Fibroblast of lung (primary cell): ENCODE results near the gene LRRC36. TPM values are rescaled to one million over a fixed set of nuclear protein-coding genes. Genes with fewer than 3 reads are reported as not detected.
"Not testable (repeated sequence)": the region's sequence is repeated elsewhere in the genome, so short reads cannot be mapped to it uniquely, and the experiment has no call there.

ENCODE experiments used
- DNase-seq, 2 donors: peaks; one replicate each; pipeline versions ENCODE4 v3.0.0 to v3.0.0-alpha.2; 2010; ENCODE audit warnings: low read depth in 2 of 2
- H2AFZ ChIP-seq: 2 replicates; pipeline ENCODE4 v1.5.1; 2012; ENCODE audit warnings: low read length, control low read depth, inconsistent platforms
- H3K27ac ChIP-seq: 2 replicates; pipeline ENCODE4 v1.5.1; 2011; ENCODE audit warnings: low read length, control low read depth; ENCODE audit not compliant: insufficient read depth
- H3K27me3 ChIP-seq: 2 replicates; pipeline ENCODE4 v1.5.1; 2011; ENCODE audit warnings: mild to moderate bottlenecking, low read length; ENCODE audit not compliant: control insufficient read depth, insufficient read depth
- H3K36me3 ChIP-seq: 2 replicates; pipeline ENCODE4 v1.5.1; 2011; ENCODE audit warnings: low read length; ENCODE audit not compliant: control insufficient read depth, insufficient read depth
- H3K4me1 ChIP-seq: 2 replicates; pipeline ENCODE4 v1.5.1; 2011; ENCODE audit warnings: low read length; ENCODE audit not compliant: control insufficient read depth, insufficient read depth; ENCODE audit errors: extremely low read depth
- H3K4me2 ChIP-seq: 2 replicates; pipeline ENCODE4 v1.5.1; 2011; ENCODE audit warnings: low read length, control low read depth; ENCODE audit not compliant: insufficient read depth; ENCODE audit errors: extremely low read depth
- H3K4me3 ChIP-seq, 4 experiments: fragments of 200-600 bp in 1 of 4; sonication (generic) in 1 of 4; replicated peaks in 1 of 4; 2 replicates each; pipeline ENCODE4 v1.5.1; 2011 to 2016; ENCODE audit warnings: low read length in 4 of 4, low read depth in 3 of 4, mild to moderate bottlenecking in 3 of 4, control low read depth in 2 of 4, inconsistent platforms in 1 of 4, mixed read lengths in 1 of 4; ENCODE audit not compliant: insufficient read depth in 1 of 4; ENCODE audit errors: control extremely low read depth in 1 of 4
- H3K79me2 ChIP-seq: 2 replicates; pipeline ENCODE4 v1.5.1; 2012; ENCODE audit warnings: mild to moderate bottlenecking, low read length, inconsistent platforms; ENCODE audit not compliant: control insufficient read depth, insufficient read depth
- H3K9ac ChIP-seq: 2 replicates; pipeline ENCODE4 v1.5.1; 2011; ENCODE audit warnings: mild to moderate bottlenecking, low read length, control low read depth; ENCODE audit not compliant: insufficient read depth
- H3K9me3 ChIP-seq: 2 replicates; pipeline ENCODE4 v1.5.1; 2012; ENCODE audit warnings: low read depth, low read length; ENCODE audit not compliant: control insufficient read depth, insufficient read depth
- H4K20me1 ChIP-seq: 2 replicates; pipeline ENCODE4 v1.5.1; 2011; ENCODE audit warnings: low read length; ENCODE audit not compliant: control insufficient read depth, insufficient read depth; ENCODE audit errors: extremely low read depth
- EZH2 ChIP-seq: IDR thresholded peaks from 2 replicates; pipeline ENCODE4 v1.5.1; 2012; ENCODE audit warnings: low read length, control low read depth, mild to moderate bottlenecking; ENCODE audit errors: missing control alignments
- polyA plus RNA-seq, 2 donors: library from polyadenylated mRNA; depleted of rRNA in 1 of 2; stranded (reverse) in 1 of 2; unstranded in 1 of 2; fragments of >200 nt; gene quantifications; 2 replicates each; pipeline ENCODE4 v1.2.1, GENCODE V29; 2011 to 2012; ENCODE audit warnings: missing spikeins in 1 of 2
- total RNA-seq: library from RNA; depleted of rRNA; stranded (reverse); fragments of >200 nt; gene quantifications from 2 replicates; pipeline ENCODE4 v1.2.1, GENCODE V29; 2014
- TF ChIP-seq, protein P1 (sequence below), 2 donors: IDR thresholded peaks in 1 of 2; conservative IDR thresholded peaks in 1 of 2; 1 replicate in 1 of 2; 2 replicates in 1 of 2; pipeline ENCODE4 v1.5.1; 2011 to 2012; ENCODE audit warnings: low read length in 2 of 2, control low read depth in 1 of 2, inconsistent platforms in 1 of 2, low read depth in 1 of 2, mild to moderate bottlenecking in 1 of 2

LRRC36 gene
- total and polyA plus RNA-seq, 2 donors (not counting 1 experiment from before 2014, with no cell fraction given): 0.06 to 0.66 TPM

DNA sequence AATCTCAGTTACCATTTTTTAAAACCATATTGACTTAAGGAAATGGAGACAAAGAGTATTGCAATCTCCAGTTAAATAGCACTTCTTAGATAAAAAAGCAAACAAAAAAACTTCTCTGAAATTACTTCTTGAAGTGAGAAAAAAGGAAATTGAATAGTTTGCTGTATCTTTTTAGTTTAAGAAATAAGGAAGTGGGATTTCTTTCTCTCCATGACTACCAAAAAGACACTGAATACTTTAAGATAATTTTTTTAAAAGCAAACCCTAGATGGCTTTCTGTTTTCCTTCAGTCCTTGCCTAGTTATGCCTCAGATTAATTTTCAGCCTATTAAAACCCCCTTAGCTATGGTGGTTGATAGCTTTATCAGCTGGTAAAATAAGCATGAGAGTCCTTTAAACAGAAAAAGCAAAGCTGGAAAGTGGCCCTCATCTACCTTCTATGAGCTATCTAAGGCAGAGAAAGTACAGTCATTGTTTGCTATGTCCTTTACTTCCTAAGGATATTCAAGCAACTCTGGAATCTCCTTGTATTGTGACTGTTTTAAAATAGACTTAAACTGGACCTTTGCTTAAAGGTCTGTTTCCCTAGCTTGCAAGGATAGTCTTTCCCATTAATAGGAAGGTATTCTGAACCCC lies 38.1 kb downstream of the LRRC36 start:
- TF ChIP-seq, protein P1, sequence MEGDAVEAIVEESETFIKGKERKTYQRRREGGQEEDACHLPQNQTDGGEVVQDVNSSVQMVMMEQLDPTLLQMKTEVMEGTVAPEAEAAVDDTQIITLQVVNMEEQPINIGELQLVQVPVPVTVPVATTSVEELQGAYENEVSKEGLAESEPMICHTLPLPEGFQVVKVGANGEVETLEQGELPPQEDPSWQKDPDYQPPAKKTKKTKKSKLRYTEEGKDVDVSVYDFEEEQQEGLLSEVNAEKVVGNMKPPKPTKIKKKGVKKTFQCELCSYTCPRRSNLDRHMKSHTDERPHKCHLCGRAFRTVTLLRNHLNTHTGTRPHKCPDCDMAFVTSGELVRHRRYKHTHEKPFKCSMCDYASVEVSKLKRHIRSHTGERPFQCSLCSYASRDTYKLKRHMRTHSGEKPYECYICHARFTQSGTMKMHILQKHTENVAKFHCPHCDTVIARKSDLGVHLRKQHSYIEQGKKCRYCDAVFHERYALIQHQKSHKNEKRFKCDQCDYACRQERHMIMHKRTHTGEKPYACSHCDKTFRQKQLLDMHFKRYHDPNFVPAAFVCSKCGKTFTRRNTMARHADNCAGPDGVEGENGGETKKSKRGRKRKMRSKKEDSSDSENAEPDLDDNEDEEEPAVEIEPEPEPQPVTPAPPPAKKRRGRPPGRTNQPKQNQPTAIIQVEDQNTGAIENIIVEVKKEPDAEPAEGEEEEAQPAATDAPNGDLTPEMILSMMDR (conservative IDR thresholded peaks at IDR 0.05 in 1 of 2, IDR thresholded peaks at IDR 0.05 in 1 of 2; ENCODE audit: low read depth in 1 of 2, low read length in 2 of 2): no peak
- no peak for TF ChIP-seq EZH2
- Histone ChIP-seq H3K79me2 (no peaks in the 10 kb centered on the region), H3K4me1 (no peaks in the 10 kb centered on the region), H3K27me3 (peaks cover 15% of the 10 kb centered on the region), H3K36me3 (no peaks in the 10 kb centered on the region), H2AFZ (no peak overlapping the region), H3K4me3 (no peak overlapping the region), H4K20me1 (no peaks in the 10 kb centered on the region), H3K9ac (no peak overlapping the region), H3K9me3 (no peaks in the 10 kb centered on the region), H3K27ac (no peak overlapping the region), H3K4me2 (no peak overlapping the region)
- no peak for DNase-seq

DNA sequence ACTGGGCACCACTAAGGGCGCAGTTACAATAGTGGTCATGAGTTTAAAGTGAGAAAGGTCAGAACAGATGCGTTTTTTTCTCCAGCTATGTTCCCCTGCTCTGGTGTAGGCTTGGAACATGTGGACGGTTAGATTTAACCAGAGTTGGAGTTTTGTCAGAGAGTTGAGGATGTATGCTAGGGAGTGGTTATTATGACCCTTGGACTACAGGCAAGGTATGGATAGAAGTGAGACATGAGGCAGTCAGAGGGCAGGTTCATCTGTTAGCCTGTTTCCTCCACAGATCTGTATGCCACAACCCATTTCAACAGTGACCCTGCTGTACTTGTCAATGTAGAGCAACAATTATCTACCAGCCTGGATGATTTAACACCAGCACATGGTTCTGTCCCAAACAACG lies 44.0 kb downstream of the LRRC36 start:
- no peak overlapping the region for H2AFZ ChIP-seq
- DNase-seq: no peak
- no peaks in the 10 kb centered on the region for H3K9me3 ChIP-seq
- no peak overlapping the region for H3K4me2 ChIP-seq
- H3K4me1 ChIP-seq: no peaks in the 10 kb centered on the region
- no peak overlapping the region for H3K9ac ChIP-seq
- peaks cover 18% of the 10 kb centered on the region for H3K27me3 ChIP-seq
- H3K36me3 ChIP-seq: no peaks in the 10 kb centered on the region
- no peaks in the 10 kb centered on the region for H4K20me1 ChIP-seq
- no peak for TF ChIP-seq EZH2
- TF ChIP-seq, protein P1 (conservative IDR thresholded peaks at IDR 0.05 in 1 of 2, IDR thresholded peaks at IDR 0.05 in 1 of 2; ENCODE audit: low read depth in 1 of 2, low read length in 2 of 2): no peak
- H3K27ac ChIP-seq: no peak overlapping the region
- H3K4me3 ChIP-seq: no peak overlapping the region
- no peaks in the 10 kb centered on the region for H3K79me2 ChIP-seq

DNA sequence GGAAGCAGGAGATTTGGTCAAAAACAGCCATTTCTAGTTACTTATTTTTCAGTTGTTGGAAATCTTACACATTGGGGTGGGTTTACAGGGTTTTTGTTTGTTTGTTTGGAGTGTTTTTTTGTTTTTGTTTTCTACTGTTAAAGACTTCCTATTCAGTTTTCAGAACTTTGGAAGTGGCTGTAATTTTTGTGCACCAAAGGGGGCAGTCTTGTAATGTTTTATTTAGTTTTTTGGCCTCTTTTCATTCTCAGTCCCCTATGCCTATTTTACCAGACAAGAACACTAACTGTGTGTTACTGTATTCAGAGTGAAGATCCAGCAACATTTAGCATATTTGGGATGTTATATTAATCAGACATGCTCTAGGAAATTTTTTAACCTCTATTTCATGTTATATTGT lies 46.0 kb downstream of the LRRC36 start:
- no peak for TF ChIP-seq EZH2
- TF ChIP-seq, protein P1 (conservative IDR thresholded peaks at IDR 0.05 in 1 of 2, IDR thresholded peaks at IDR 0.05 in 1 of 2; ENCODE audit: low read depth in 1 of 2, low read length in 2 of 2): peak; percentile 40 to 51
- no peak overlapping the region for H3K9ac ChIP-seq

DNA sequence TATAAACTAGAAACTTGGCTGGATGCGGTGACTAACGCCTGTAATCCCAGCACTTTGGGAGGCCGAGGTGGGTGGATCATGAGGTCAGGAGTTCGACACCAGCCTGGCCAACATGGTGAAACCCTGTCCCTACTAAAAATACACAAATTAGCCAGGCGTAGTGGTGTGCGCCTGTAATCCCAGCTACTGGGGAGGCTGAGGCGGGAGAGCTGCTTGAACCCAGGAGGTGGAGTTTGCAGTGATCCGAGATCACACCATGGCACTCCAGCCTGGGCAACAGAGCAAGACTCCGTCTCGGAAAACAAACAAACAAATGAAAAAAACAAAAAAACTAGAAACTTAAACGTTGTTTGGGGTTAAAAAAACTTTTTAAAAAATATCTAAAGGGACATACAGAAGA lies 49.4 kb downstream of the LRRC36 start:
- not testable (repeated sequence) for H3K27ac ChIP-seq, H3K9me3 ChIP-seq, H3K27me3 ChIP-seq, H3K4me1 ChIP-seq, H2AFZ ChIP-seq, DNase-seq, H3K4me3 ChIP-seq, H3K4me2 ChIP-seq, H3K9ac ChIP-seq, H3K36me3 ChIP-seq, H3K79me2 ChIP-seq, H4K20me1 ChIP-seq

More for the DNA sequence above, 46.0 kb downstream of the LRRC36 start:
- no peaks in the 10 kb centered on the region for H4K20me1 ChIP-seq
- DNase-seq: peak; percentile 19 to 62
- H3K4me1 ChIP-seq: no peaks in the 10 kb centered on the region
- no peaks in the 10 kb centered on the region for H3K9me3 ChIP-seq
- peaks cover 17% of the 10 kb centered on the region for H3K27me3 ChIP-seq
- H3K4me3 ChIP-seq: no peak overlapping the region
- no peak overlapping the region for H3K4me2 ChIP-seq
- no peaks in the 10 kb centered on the region for H3K36me3 ChIP-seq
- H2AFZ ChIP-seq: no peak overlapping the region
- H3K27ac ChIP-seq: no peak overlapping the region
- no peaks in the 10 kb centered on the region for H3K79me2 ChIP-seq
